ENCODE results near the gene DUSP6. TPM values are rescaled to one million over a fixed set of nuclear protein-coding genes. Genes with fewer than 3 reads are reported as not detected.

The DUSP6 gene
- total RNA-seq, 1 experiment from 2014 or later, result 20.3 TPM

- Histone ChIP-seq H3K4me1 (ENCODE audit: control insufficient read depth, insufficient read depth, low read length) (peaks cover under 1% of the 10 kb centered on the region; the same call in 1 of the 2 replicates), H3K36me3 (ENCODE audit: control insufficient read depth, insufficient read depth, low read length) (no peaks in the 10 kb centered on the region), H3K27me3 (ENCODE audit: control insufficient read depth, insufficient read depth, low read length) (no peaks in the 10 kb centered on the region), H3K9me3 (ENCODE audit: control insufficient read depth, insufficient read depth, low read depth, low read length) (no peaks in the 10 kb centered on the region), H3K27ac (ENCODE audit: low read length) (no peak overlapping the region), H3K4me3 (ENCODE audit: low read depth in 2 of 2, low read length in 2 of 2) (no peak overlapping the region)
- ATAC-seq (no peak), DNase-seq (ENCODE audit: low read depth, low spot score) (no peak)
- intact Hi-C loops (cut with micrococcal nuclease; ENCODE audit: unreplicated experiment), result no loop called here
- ChIA-PET CTCF (no interaction called here), POLR2A (no interaction called here)
- in situ Hi-C loops (cut with HindIII; ENCODE audit: low pct_unique_long_range_greater_than_20kb, low sequenced_read_pairs), result no loop called here
- no peak for TF ChIP-seq REST (IDR thresholded peaks at IDR 0.05; ENCODE audit: insufficient read depth in 1 of 2, low read depth in 2 of 2, low read length in 1 of 2)
- no TSS peak for BruUV-seq (replicated peaks)
Measured at GRCh38 chr12:89311703-89312293, 40.5 kb downstream of the DUSP6 start.

GRCh38 chr12:89309815-89310214 is 42.5 kb downstream of the DUSP6 start:
- ChIA-PET CTCF (no interaction called here), POLR2A (no interaction called here)
- no TSS peak for BruUV-seq (replicated peaks)
- Histone ChIP-seq H3K4me3 (ENCODE audit: low read depth in 2 of 2, low read length in 2 of 2) (no peak overlapping the region), H3K4me1 (ENCODE audit: control insufficient read depth, insufficient read depth, low read length) (no peaks in the 10 kb centered on the region), H3K27me3 (ENCODE audit: control insufficient read depth, insufficient read depth, low read length) (no peaks in the 10 kb centered on the region), H3K27ac (ENCODE audit: low read length) (no peak overlapping the region), H3K36me3 (ENCODE audit: control insufficient read depth, insufficient read depth, low read length) (no peaks in the 10 kb centered on the region), H3K9me3 (ENCODE audit: control insufficient read depth, insufficient read depth, low read depth, low read length) (no peaks in the 10 kb centered on the region)
- intact Hi-C loops (cut with micrococcal nuclease; ENCODE audit: unreplicated experiment), result no loop called here
- DNase-seq (ENCODE audit: low read depth, low spot score), result no peak
- in situ Hi-C loops (cut with HindIII; ENCODE audit: low pct_unique_long_range_greater_than_20kb, low sequenced_read_pairs), result no loop called here
- TF ChIP-seq POLR2AphosphoS5 (IDR thresholded peaks at IDR 0.05; ENCODE audit: low read depth, low read length) (no peak), TCF7L2 (IDR thresholded peaks at IDR 0.05; ENCODE audit: low read depth, low read length) (no peak)
- no peak for ATAC-seq

GRCh38 chr12:89309440-89309802 is 42.9 kb downstream of the DUSP6 start:
- ATAC-seq, result no peak
- ChIA-PET CTCF (no interaction called here), POLR2A (no interaction called here)
- H3K27ac ChIP-seq (ENCODE audit: low read length), result no peak overlapping the region
- TF ChIP-seq SIN3A (IDR thresholded peaks at IDR 0.05; ENCODE audit: borderline replicate concordance, insufficient read depth, low read depth, low read length) (no peak), TCF7L2 (IDR thresholded peaks at IDR 0.05; ENCODE audit: low read depth, low read length) (no peak), POLR2AphosphoS5 (IDR thresholded peaks at IDR 0.05; ENCODE audit: low read depth, low read length) (no peak), REST (IDR thresholded peaks at IDR 0.05; ENCODE audit: insufficient read depth in 1 of 2, low read depth in 2 of 2, low read length in 1 of 2) (no peak)
- no peaks in the 10 kb centered on the region for H3K36me3 ChIP-seq (ENCODE audit: control insufficient read depth, insufficient read depth, low read length)
- no TSS peak for BruUV-seq (replicated peaks)
- H3K27me3 ChIP-seq (ENCODE audit: control insufficient read depth, insufficient read depth, low read length), result no peaks in the 10 kb centered on the region
- H3K9me3 ChIP-seq (ENCODE audit: control insufficient read depth, insufficient read depth, low read depth, low read length), result no peaks in the 10 kb centered on the region
- intact Hi-C loops (cut with micrococcal nuclease; ENCODE audit: unreplicated experiment) (no loop called here), in situ Hi-C loops (cut with HindIII; ENCODE audit: low pct_unique_long_range_greater_than_20kb, low sequenced_read_pairs) (no loop called here)
- H3K4me1 ChIP-seq (ENCODE audit: control insufficient read depth, insufficient read depth, low read length), result no peaks in the 10 kb centered on the region
- no peak for DNase-seq (ENCODE audit: low read depth, low spot score)
- no peak overlapping the region for H3K4me3 ChIP-seq (ENCODE audit: low read depth in 2 of 2, low read length in 2 of 2)

All from Panc1 (cell line).